HEK293T (cell line): ENCODE results near the gene TEDC2.
A peak's percentile ranks its signal among the peaks of the same experiment; 100 is the strongest.

Source experiments
- CTCF ChIA-PET: fragments of 350-600 bp; formaldehyde crosslinking; extraction: SDS; loops from one replicate; lab custom pipeline; 2021; ENCODE audit warnings: antibody characterized with exemption, inconsistent platforms; lab: Yijun Ruan, JAX
- POLR2A ChIA-PET: fragments of 350-600 bp; formaldehyde crosslinking; extraction: SDS; loops from one replicate; lab custom pipeline; 2020; ENCODE audit warnings: antibody characterized with exemption, inconsistent platforms; lab: Yijun Ruan, JAX
- DNase-seq: peaks from one replicate; pipeline ENCODE4 v3.0.0; 2012; ENCODE audit warnings: mixed read lengths; ENCODE audit errors: extremely low spot score
- ARNT ChIP-seq: fragments of 450-650 bp; IDR thresholded peaks from 2 replicates; pipeline ENCODE4 v1.6.1; 2017; ENCODE audit warnings: mild to moderate bottlenecking
- BHLHE40 ChIP-seq: fragments of 450-650 bp; IDR thresholded peaks from 2 replicates; pipeline ENCODE4 v1.6.1; 2016; ENCODE audit warnings: mild to moderate bottlenecking, moderate library complexity, borderline replicate concordance
- CTBP1 ChIP-seq: fragments of 450-650 bp; IDR thresholded peaks from 2 replicates; pipeline ENCODE4 v1.6.1; 2016; ENCODE audit warnings: borderline replicate concordance
- ELF4 ChIP-seq: fragments of 450-650 bp; IDR thresholded peaks from 2 replicates; pipeline ENCODE4 v1.6.1; 2017; ENCODE audit warnings: antibody characterized with exemption
- FOXA1 ChIP-seq: fragments of 450-650 bp; IDR thresholded peaks from 2 replicates; pipeline ENCODE4 v1.6.1; 2016; ENCODE audit warnings: mild to moderate bottlenecking
- FOXK2 ChIP-seq: fragments of 450-650 bp; IDR thresholded peaks from 2 replicates; pipeline ENCODE4 v1.6.1; 2016; ENCODE audit warnings: mild to moderate bottlenecking
- FOXM1 ChIP-seq: fragments of 450-650 bp; IDR thresholded peaks from 2 replicates; pipeline ENCODE4 v1.6.1; 2017; ENCODE audit warnings: mild to moderate bottlenecking, borderline replicate concordance
- HDGF ChIP-seq: fragments of 450-650 bp; IDR thresholded peaks from 2 replicates; pipeline ENCODE4 v1.6.1; 2017; ENCODE audit warnings: antibody characterized with exemption, borderline replicate concordance
- L3MBTL2 ChIP-seq: fragments of 450-650 bp; conservative IDR thresholded peaks from 2 replicates; pipeline ENCODE4 v1.6.1; 2016; ENCODE audit warnings: mild to moderate bottlenecking
- LEF1 ChIP-seq: fragments of 450-650 bp; IDR thresholded peaks from 2 replicates; pipeline ENCODE4 v1.6.1; 2017; ENCODE audit warnings: mild to moderate bottlenecking, borderline replicate concordance
- NFRKB ChIP-seq: fragments of 450-650 bp; IDR thresholded peaks from 2 replicates; pipeline ENCODE4 v1.6.1; 2016; ENCODE audit warnings: mild to moderate bottlenecking, moderate library complexity
- PKNOX1 ChIP-seq: fragments of 450-650 bp; IDR thresholded peaks from 2 replicates; pipeline ENCODE4 v1.6.1; 2016
- SP1 ChIP-seq: fragments of 450-650 bp; IDR thresholded peaks from 2 replicates; pipeline ENCODE4 v1.6.1; 2017
- SUZ12 ChIP-seq: fragments of 450-650 bp; IDR thresholded peaks from 2 replicates; pipeline ENCODE4 v1.6.1; 2016; ENCODE audit warnings: mild to moderate bottlenecking
- TARDBP ChIP-seq: fragments of 450-650 bp; IDR thresholded peaks from 2 replicates; pipeline ENCODE4 v1.6.1; 2016
- ZNF384 ChIP-seq: fragments of 450-650 bp; IDR thresholded peaks from 2 replicates; pipeline ENCODE4 v1.6.1; 2016

The TEDC2 gene

DNA sequence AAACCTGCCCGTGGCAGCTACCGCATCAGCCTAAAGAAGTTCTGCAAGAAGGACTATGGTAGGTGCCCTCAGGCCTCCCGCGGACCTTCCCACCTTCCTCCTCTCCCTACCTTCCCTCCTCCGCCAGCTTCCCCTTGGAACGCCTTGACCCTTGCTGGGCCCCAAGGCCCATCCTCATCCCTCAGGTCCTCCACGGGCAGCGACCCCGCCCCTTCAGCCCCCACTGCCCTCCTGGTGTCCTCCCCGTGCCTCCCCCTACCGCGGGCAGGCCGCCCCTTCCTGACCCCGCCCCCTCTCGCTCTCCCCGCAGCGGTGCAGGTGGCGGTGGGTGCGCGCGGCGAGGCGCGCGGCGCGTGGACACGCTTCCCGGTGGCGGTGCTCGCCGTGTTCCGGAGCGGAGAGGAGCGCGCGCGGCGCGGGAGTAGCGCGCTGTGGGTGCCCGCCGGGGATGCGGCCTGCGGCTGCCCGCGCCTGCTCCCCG is 13.6 kb downstream of the TEDC2 start:
- no peak for DNase-seq
- TF ChIP-seq ZNF384 (no peak), ARNT (no peak), FOXK2 (no peak), SP1 (no peak), LEF1 (no peak), ELF4 (no peak), BHLHE40 (no peak), L3MBTL2 (no peak)
- ChIA-PET CTCF (no interaction called here), POLR2A (interaction anchor here (1.0 to 2.1 kb wide), 2 partner anchors 11 to 14 kb away, joined by 3 to 8 read pairs; partner anchors contain the start of gene TEDC2)

- TF ChIP-seq ZNF384 = no peak
- no peak for TF ChIP-seq ELF4
- no peak for TF ChIP-seq SP1
- no peak for TF ChIP-seq BHLHE40
- no peak for TF ChIP-seq CTBP1
- TF ChIP-seq FOXM1 = no peak
- peak; percentile 76 for TF ChIP-seq TARDBP
- 0 out of 2 replicates have a peak, but pooled peaks have one; percentile 48 for TF ChIP-seq L3MBTL2
- no peak for TF ChIP-seq LEF1
- ChIA-PET CTCF (interaction anchor here (0.8 kb wide), 1 partner anchor 27 kb away, joined by 3 read pairs; no protein-coding TSS in a partner anchor), POLR2A (interaction anchor here (0.7 to 2.1 kb wide), 9 partner anchors 13 to 63 kb away, joined by 3 to 8 read pairs (median 3); partner anchors contain the start of genes ATP6V0C and TEDC2)
- peak; percentile 58 for DNase-seq
Measured at GRCh38 chr16:2473999-2474876, 14.3 kb downstream of the TEDC2 start.

GRCh38 chr16:2474877-2475412 is 15.0 kb downstream of the TEDC2 start, which contains the start of gene TBC1D24:
TBC1D24 (plus strand) TSS chr16:2475127; CDS start chr16:2496149, 21,022 bp downstream.
- ChIA-PET CTCF (interaction anchor here (0.8 kb wide), 1 partner anchor 27 kb away, joined by 3 read pairs; no protein-coding TSS in a partner anchor), POLR2A (interaction anchor here (0.7 to 2.1 kb wide), 9 partner anchors 13 to 64 kb away, joined by 3 to 8 read pairs (median 3); partner anchors contain the start of genes ATP6V0C and TEDC2)
- no peak for TF ChIP-seq ARNT
- TF ChIP-seq ELF4 = no peak
- TF ChIP-seq FOXM1 = no peak
- peak; percentile 99 for DNase-seq

GRCh38 chr16:2475413-2476344 is 15.8 kb downstream of the TEDC2 start:
- ChIA-PET POLR2A (interaction anchor here (0.9 to 2.1 kb wide), 6 partner anchors 12 to 48 kb away, joined by 3 to 8 read pairs (median 4); partner anchors contain the start of genes ATP6V0C and TEDC2), CTCF (no interaction called here)
- no peak for TF ChIP-seq ELF4
- no peak for TF ChIP-seq SUZ12
- DNase-seq = no peak

DNA sequence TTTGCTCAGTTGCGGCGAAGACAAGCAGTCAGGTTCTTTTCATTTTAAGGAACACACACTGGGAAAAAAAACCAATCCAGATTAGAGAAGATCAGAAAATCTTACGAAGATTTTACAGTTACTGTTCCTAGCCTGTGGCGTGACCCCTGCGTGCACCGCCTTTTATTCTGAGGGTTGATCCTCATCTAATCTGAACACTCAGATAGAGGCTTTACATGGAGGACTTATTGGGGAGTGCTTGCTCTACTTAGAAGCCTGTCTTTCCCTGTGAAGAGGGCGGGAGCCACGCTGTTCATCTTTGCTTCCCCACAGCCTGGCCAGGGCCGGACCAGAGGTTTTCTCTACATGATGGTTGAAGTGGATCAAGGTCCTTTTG is 16.4 kb downstream of the TEDC2 start:
- ChIA-PET POLR2A (interaction anchor here (1.8 kb wide), 1 partner anchor 12 kb away, joined by 6 read pairs; no protein-coding TSS in a partner anchor), CTCF (no interaction called here)
- DNase-seq = no peak
- TF ChIP-seq FOXM1 = no peak
- TF ChIP-seq HDGF = no peak
- TF ChIP-seq PKNOX1 = no peak
- no peak for TF ChIP-seq TARDBP
- TF ChIP-seq LEF1 = no peak
- no peak for TF ChIP-seq ARNT

- CTCF ChIA-PET = no interaction called here
- DNase-seq = no peak
- TF ChIP-seq LEF1 = no peak
- TF ChIP-seq TARDBP = no peak
- TF ChIP-seq FOXA1 = no peak
- no peak for TF ChIP-seq FOXK2
- POLR2A ChIA-PET = interaction anchor here (1.6 to 1.8 kb wide), 2 partner anchors 9 to 11 kb away, joined by 5 to 6 read pairs; no protein-coding TSS in a partner anchor
Measured at GRCh38 chr16:2476741-2477140, 16.8 kb downstream of the TEDC2 start.

DNA sequence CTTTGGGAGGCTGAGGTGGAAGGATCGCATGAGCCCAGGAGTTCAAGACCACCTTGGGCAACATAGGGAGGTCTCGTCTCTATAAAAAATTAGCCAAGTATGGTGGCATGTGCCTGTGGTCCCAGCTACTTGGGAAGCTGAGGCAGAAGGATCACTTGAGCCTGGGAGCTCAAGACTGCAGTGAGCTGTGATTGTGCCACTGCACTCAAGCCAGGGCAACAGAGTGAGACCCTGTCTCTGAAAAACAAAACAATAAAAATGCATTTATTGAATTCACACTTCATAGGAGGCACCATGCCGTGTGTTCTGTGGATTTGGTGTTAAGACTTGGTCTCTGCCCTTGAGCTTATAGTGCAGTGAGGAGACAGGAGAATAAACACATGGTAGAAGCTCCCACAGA is 17.4 kb downstream of the TEDC2 start:
- CTCF ChIA-PET = no interaction called here
- POLR2A ChIA-PET = interaction anchor here (0.9 to 1.8 kb wide), 3 partner anchors 8 to 11 kb away, joined by 3 to 6 read pairs (median 5); no protein-coding TSS in a partner anchor
- DNase-seq = no peak
- TF ChIP-seq PKNOX1 (no peak), LEF1 (no peak), FOXK2 (no peak), ARNT (no peak), CTBP1 (no peak), ELF4 (no peak), ZNF384 (no peak), SUZ12 (no peak), TARDBP (no peak), NFRKB (no peak), L3MBTL2 (no peak), HDGF (no peak)
